HG02981 (cell line): Measurements from ENCODE around the gene CCDC28A.
A peak's percentile ranks its signal among the peaks of the same experiment; 100 is the strongest.
"Not testable (repeated sequence)": the region's sequence is repeated elsewhere in the genome, so short reads cannot be mapped to it uniquely, and the experiment has no call there.

Experiments
- ATAC-seq: cut with Tn5 transposase; IDR thresholded peaks from one replicate; pipeline ENCODE4 v1.9.1; 2021; ENCODE audit warnings: mild to moderate bottlenecking, moderate library complexity; ENCODE audit not compliant: unreplicated experiment

CCDC28A gene

DNA sequence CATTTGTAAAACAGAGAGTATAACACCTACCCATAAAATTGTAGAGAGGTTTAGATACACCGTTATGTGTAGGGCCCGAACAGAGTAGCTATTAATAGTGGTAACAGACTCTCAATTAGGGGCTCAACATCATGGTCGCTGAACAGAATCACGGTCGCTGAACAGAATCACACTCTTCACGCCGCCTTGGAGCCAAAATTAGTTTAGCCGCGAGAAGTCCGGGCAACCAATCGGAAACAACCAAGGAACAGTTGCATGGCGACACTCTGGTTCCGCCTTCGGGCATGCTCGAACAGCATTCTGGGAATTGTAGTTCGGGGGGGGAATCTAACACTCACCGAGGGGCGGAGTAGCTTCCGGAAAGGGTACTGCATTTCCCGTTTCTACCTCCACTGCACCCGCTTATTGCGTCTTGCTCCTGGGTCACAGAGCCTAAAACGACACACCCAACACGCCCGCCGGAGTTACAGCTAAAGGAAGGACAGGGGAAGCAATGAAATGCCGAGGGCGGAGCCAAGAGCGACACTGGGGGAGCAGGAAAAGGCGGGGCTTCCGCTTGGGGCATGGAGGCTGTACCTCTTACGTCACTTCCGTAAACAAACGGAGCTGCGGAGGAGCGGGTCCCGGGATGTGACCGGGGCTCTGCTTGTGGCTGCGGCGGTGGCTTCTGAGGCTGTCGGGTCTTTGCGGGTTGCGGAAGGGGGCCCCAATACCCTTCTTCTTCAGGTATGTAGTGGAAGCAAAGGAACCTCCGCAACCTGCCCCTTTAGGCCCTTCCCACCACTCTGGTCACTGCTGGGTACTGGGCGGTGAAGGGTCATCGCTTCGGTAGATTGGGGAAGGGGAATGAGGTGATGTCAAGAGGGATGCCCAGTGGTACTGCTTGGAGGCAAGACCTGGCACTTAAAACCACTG lies at the start of gene CCDC28A:
CCDC28A (plus strand) TSS at position 593 of the 915 bp plus-strand sequence. CDS start 2,352 bp downstream, outside the sequence.
- ATAC-seq = peak; percentile 92

DNA sequence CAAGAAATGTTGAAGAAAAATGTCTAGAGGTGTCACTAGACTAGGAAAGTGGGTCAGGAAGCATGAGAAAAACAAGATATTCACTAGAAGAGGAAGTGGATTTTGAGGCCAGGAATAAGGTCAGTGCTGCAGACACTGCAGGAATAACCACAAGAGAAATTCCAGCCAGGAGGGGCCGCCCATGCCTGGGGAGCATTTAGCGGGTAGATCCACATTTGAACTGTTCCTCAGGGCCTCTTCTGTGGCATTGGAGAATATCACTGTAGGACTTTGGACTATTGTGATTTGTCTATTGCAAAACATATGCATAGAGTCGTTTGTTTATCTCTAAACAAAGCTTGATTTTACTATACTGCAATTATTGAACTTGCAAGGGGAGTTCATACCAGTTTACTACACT lies 49.6 kb upstream of the CCDC28A start:
- no peak for ATAC-seq

DNA sequence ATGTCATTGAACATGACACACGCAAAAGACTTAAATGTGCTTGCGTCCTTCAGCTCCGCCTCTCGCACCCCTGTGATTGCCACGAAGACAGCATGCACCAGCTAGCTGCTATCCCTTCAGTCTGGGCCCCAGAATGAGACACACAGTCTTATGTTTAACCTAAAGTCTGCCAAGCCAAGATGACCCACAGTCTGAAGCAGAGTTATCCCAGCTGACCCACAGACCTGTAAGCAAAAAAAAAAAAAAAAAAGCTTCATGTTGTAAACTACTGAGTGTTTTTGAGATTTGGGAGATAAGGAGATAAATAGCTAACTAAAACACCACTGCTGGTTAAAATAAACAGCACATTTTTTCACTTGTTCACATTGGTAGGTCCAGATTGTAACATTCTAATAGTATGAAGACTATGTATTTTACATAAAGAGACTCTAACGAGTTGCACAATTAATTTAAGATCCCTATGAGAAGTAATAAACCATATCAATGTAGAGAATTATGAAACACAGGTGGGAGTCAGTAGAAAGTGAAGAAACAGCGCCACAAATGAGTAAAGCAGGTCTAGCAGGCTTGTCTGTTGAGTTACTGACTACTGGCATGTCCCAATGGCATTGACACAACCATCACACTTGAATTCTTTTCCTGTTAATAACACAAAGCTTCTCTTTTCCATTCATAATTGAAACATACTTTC lies 47.4 kb upstream of the CCDC28A start:
- no peak for ATAC-seq

DNA sequence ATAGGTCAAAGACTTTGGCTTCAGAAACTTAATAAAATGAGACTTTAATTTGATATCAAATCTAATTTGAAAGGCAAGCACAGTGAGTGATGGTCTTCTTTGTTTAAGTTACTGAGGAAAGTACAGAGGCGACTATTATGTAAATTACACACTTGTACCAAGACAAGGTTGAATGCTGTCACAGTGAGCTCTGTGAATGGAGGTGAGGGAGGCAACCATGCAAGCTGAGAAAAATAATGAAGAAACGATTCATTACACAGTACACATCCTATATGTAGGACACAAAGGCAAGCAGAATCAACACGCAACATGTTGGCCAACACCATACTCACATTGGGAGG lies 46.8 kb upstream of the CCDC28A start:
- no peak for ATAC-seq

DNA sequence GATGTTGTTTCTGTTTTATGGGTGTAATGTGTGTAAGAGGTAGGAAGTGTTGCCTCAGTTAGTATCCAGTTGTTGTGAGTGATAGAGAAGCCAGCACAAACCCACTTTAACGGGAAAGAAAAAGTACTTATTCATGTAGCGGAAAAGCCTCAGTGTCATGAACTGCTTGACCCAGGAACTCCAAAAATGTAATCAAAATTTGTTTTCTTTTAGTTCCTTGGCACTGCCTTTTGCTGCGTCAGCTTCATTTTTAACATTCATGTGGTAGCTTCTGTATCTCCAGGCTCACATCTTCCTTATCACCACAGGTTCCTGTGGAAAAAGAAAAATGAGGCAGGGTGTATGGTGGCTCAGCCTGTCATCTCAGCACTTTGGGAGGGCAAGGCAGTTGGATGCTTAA lies 46.4 kb upstream of the CCDC28A start:
- ATAC-seq = no peak

DNA sequence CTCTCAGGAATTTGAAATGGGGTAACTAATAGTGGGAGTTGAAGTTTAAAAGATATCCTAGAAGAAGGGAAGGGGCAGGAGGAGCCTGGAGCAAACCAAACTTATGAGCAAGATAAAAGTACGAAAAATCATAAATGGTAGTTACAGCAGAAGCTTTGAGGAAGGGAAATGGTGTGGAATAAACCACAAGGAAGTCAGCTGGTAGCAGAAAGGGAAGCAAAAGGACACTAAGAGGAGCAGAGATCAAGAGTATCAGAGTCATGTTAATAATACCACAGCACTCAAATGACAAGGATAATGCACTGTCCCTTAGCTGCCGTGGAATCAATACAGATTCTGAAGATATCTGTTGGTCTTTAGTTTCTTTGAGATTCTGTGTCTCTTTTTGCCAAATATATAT lies 44.9 kb upstream of the CCDC28A start:
- ATAC-seq = no peak

DNA sequence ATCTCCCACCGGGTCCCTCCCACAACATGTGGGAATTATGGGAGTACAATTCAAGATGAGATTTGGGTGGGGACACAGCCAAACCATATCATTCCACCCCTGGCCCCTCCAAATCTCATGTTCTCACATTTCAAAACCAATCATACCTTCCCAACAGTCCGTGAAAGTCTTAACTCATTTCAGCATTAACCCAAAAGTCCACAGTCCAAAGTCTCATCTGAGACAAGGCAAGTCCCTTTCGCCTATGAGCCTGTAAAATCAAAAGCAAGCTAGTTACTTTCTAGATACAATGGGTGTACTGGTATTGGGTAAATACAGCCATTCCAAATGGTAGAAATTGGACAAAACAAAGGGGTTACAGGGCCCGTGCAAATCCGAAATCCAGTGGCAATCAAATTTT lies 43.5 kb upstream of the CCDC28A start:
- ATAC-seq = not testable (repeated sequence)

DNA sequence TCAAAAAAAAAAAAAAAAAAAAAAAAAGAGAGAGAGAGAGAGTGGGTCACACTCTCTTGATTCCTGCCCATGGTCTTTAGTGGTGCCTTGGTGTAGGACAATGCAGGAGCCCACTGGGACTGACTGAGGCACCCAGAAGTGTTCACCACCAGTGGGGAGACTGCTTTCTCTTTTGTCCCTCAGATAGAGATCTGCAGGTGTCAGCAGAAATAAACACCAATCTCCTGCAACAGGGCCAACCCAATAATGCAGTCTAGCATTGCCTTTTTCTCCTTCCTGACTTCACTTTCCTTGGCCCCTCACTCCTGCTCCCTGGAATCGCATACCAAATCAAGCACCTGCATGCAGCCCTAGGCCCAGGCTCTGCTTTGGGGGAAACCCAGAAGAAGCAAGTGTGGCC lies 39.0 kb upstream of the CCDC28A start:
- ATAC-seq = no peak

DNA sequence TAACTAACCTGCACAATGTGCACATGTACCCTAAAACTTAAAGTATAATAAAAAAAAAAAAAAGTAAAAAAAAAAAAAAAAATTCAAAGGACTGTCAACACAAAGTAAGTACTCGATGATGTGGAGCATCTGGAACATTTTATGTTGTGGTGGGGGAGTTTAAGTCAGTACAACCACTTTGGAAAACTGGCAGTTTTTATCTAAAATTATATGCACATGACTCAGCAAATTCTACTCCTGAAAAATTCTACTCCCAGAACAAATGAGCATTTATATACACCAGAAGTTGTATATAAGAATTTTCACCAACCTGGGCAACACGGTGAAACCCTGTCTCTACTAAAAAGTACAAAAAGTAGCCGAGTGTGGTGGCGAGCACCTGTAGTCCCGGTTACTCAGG lies 36.9 kb upstream of the CCDC28A start:
- ATAC-seq = no peak

DNA sequence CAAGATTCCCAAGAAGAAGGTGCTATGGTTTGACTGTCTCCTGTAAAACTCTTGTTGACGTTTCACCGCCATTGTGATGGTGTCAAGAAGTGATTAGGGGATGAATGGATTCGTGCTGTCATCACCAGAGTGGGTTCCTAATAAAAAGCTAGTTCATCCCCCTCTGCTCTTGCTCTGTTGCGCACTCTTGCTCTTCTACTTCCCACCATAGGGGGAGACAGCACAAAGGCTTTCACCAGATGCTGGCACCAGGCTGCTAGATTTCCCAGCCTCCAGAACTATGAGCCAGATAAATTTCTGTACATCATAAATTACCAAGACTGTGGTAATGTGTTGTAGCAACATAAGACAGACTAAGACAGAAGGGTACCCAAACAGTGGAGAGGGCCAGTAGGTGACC lies 21.6 kb upstream of the CCDC28A start:
- no peak for ATAC-seq

DNA sequence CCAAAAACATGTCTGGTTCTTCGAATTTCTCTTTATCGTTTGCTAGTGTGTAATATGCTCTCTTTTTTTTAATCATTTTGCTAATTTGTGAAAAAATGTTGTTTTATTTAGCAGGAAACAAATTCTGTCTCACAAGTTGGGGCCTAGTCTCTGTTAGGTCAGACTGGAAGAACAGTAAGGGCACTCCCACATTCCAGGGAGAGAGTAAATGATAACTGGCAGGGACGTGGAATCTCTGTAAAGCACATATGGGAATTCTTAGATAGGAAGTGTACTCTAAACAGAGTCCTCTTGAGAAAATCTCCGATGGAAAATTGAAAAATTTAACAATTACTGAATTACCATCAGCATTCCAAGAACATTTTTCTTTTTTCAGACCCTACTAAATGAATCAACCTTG lies 16.4 kb upstream of the CCDC28A start:
- ATAC-seq = no peak

DNA sequence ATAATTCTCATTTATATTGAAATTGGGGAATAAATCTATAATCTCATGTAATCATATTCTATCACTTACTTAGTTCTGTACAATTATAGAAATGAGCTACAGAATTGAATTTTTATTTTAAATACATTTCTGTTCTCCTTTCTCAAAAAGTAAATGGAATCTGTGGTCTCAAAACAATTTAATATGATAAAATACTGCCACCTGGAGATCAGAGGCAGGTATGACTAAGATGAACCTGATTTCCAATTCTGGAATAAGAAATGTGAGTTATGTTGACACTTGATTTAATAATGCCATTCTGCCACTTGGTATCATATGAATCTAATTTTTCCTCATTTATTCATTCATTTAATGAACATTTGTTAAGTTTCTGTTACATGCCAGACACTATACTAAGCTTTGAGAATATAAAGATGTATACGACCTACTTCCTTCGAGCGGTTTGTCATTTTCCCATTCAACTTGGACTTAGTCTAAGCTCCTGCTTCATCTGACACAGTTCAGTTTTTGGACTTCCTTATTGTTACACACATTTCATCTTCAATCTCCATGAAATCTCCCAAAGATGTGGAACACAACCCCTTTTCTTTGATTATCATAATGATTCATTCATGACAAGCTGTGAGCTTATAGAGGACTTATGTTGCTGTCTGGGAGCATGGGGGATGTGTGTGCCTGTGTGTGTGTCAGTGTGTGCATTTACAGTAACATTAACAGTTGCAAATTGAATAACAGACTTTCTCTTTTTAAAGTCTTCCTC lies 7.5 kb upstream of the CCDC28A start:
- no peak for ATAC-seq

DNA sequence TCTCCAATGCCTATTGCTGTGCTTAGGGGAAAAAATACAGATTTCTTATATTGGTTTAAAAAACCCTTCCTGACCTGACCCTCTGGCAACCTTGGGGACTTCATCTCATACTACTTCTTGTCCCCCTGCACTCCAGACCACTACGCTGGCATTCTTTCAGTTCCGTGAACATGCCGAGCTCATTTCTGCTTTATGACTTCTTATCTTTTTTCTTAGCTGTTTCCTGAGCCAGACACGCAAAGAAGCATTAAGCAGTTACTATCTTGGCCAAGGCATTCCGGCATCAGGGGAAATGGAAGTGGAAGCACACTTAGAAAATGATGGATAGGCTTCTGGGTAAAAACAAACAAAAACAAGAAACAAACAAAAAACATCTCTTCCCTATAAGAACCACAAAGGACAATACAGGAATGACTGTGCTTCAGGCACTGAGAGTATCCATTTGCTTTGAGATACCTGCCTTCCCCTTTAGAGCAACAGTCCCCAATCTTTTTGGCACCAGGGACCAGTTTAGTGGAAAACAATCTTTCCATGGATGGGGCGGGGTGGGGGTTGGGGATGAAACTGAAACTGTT lies 4.4 kb upstream of the CCDC28A start:
- ATAC-seq = no peak

DNA sequence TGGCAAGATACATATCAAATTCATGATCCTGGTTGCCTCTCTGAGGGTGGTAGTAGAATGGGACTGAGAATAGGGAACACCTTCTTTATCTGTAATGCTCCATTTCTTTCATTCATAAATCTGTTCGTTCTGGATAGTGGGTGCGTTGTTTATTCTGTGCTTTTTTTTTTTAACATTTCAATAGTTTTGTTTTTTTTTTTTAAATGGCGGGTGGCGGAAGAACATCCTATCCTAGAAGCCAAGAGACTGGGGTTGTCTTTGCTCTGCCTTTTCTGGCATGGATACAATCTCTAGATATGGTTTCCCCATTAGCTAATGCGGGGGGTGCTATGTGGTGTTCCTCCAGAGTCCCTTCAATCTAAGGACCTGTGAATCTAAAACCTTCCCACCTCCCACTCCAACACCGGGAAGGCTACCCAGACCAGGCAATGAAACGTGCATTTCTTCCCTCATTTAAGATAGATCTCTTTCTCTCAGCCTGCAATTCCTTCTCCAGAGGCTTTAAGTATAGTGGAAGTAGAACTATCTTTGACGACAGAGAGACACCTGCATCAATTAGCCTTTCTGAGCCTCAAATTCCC lies 883 bp upstream of the CCDC28A start:
- ATAC-seq = no peak

DNA sequence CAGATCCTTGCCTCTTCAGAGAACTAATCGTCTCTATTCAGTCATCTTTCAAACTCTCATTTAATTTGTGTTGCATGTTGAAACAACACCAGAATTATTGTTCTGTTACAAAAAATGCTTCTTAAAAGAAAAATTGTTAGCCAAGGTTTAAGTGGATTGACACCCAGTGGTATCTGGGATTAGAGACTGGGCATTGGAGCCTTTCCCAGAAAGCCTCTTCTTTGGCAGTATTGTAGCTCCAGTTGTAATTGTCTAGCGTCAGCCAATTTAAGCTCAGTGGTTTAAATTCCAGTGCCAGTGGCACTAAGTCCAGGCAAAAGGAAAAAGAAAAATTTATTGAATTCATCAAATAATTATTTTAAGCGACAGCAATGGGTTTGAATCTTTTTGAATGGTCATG lies 801 bp downstream of the CCDC28A start:
- ATAC-seq = no peak

DNA sequence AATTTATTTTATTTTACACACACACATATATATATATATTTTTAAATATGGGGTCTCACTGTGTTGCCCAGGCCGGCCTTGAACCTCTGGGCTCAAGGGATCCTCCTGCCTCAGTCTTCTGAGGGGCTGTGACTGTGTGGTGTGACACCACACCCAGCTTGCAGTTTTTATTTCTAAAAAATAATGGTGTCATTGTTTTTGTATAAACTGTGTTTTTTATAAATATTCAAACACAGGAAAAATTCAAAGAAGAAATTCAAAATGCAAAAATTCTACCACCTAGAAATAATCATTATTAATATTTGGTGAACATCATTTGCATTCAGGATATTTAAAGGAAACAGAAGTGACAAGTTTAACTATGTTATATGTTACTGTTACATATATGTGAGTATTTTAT lies 3.1 kb downstream of the CCDC28A start:
- no peak for ATAC-seq

DNA sequence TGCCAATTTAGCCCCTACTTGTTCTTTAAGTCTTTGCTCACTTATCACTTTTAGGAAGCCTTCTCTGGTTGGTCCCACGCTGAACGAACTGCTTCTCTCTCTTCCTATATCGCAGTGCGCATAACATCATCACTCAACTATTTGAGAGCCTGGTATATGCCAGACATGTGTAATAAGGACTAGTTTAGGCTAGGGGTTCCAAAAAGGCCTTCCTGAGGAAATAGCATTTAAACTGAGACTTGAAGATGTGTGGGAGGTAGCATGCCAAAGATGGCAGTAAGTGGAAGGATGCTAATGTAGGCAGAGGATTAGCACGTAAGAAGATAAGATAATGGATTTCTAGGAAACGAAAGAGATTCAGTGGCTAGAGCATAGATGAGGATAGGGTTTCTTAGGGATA lies 4.8 kb downstream of the CCDC28A start:
- no peak for ATAC-seq

DNA sequence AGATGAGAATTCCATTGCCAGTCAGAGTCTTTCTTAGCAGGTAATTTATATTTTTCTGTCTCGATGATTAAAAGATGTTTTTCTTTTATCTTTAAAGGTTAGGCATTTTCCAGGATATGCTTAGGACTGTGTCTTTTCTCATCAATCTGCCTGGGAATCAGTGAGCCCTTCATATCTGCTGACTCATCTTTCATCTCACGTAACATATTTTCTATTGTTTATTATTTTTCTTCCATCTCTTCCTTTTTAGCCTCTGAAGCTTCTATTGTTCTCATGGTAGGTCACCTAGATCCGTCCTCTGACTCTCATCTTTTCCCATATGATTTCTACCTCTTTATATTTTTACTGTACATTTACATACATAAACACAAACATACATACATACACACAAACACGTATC lies 8.7 kb downstream of the CCDC28A start:
- ATAC-seq = no peak

DNA sequence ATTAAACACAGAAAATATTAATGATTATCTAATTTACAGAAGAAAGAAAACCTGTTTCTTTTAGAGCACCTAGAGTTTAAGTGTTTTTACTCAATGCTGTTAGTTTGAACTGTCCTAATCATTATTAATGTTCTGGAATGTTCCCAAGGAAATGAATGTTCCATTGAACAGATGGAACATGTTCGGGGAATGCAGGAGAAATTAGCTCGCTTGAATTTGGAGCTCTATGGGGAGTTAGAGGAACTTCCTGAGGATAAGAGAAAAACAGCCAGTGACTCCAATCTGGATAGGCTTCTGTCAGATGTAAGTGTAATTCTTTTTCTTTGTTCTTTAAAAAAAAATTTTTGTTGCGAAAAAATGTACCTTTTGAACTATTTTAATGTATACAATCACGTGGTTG lies 11.5 kb downstream of the CCDC28A start:
- no peak for ATAC-seq

DNA sequence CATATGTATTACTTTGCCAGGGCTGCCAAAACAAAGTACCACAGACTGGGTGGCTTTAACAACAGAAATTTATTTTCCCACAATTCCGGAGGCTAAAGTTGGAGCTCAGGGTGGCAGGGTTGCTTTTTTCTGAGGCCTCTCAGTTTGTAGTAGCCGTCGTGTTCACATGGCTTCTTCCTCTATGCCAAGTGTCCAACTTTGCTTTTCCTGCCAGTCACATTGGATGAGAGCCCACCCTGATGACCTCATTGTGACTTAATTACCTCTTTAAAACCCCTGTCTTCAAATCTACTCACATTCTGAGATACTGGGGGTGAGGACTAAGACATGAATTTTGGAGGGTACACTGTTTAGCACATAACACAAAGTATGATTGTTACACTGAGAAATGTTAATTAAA lies 12.4 kb downstream of the CCDC28A start:
- no peak for ATAC-seq

DNA sequence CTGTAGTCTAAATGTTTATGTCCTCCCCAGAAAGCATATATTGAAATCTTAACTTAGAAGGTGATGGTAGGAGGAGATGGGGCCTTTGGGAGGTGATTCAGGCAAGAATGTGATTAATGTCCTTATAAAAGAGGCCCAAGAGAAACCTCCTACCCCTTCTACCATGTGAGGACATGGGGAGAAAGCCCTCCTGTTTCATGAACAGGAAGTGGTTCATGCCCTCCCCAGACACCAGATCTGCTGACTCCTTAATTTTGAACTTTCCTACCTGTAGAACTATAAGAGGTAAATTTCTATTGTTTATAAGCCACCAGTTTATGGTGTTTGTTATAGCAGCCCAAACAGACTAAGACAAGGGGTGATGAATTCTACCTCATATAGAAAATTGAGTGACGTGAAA lies 13.6 kb downstream of the CCDC28A start:
- ATAC-seq = no peak
